Measurements from ENCODE around the gene ATXN7L1.

GRCh38 chr7:105600720-105601550 is 275.5 kb downstream of the ATXN7L1 start:
- TF ChIP-seq CTCF (tag by site-specific recombination; IDR thresholded peaks at IDR 0.05), result no peak
- no peak for TF ChIP-seq ZNF18 (tag by site-specific recombination; IDR thresholded peaks at IDR 0.05)
- TF ChIP-seq, protein P1, sequence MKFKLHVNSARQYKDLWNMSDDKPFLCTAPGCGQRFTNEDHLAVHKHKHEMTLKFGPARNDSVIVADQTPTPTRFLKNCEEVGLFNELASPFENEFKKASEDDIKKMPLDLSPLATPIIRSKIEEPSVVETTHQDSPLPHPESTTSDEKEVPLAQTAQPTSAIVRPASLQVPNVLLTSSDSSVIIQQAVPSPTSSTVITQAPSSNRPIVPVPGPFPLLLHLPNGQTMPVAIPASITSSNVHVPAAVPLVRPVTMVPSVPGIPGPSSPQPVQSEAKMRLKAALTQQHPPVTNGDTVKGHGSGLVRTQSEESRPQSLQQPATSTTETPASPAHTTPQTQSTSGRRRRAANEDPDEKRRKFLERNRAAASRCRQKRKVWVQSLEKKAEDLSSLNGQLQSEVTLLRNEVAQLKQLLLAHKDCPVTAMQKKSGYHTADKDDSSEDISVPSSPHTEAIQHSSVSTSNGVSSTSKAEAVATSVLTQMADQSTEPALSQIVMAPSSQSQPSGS (tag by site-specific recombination; IDR thresholded peaks at IDR 0.05; ENCODE audit: low read depth), result no peak
- TF ChIP-seq SP2 (tag by site-specific recombination; IDR thresholded peaks at IDR 0.05), result no peak
- TF ChIP-seq BCL11A (tag by site-specific recombination; IDR thresholded peaks at IDR 0.05; ENCODE audit: low read depth), result no peak
- TF ChIP-seq ZNF24 (tag by site-specific recombination; IDR thresholded peaks at IDR 0.05), result no peak
- no peak for TF ChIP-seq ZNF174 (tag by site-specific recombination; IDR thresholded peaks at IDR 0.05)
- TF ChIP-seq ZNF112 (tag by site-specific recombination; IDR thresholded peaks at IDR 0.05), result no peak
- TF ChIP-seq, protein P2, sequence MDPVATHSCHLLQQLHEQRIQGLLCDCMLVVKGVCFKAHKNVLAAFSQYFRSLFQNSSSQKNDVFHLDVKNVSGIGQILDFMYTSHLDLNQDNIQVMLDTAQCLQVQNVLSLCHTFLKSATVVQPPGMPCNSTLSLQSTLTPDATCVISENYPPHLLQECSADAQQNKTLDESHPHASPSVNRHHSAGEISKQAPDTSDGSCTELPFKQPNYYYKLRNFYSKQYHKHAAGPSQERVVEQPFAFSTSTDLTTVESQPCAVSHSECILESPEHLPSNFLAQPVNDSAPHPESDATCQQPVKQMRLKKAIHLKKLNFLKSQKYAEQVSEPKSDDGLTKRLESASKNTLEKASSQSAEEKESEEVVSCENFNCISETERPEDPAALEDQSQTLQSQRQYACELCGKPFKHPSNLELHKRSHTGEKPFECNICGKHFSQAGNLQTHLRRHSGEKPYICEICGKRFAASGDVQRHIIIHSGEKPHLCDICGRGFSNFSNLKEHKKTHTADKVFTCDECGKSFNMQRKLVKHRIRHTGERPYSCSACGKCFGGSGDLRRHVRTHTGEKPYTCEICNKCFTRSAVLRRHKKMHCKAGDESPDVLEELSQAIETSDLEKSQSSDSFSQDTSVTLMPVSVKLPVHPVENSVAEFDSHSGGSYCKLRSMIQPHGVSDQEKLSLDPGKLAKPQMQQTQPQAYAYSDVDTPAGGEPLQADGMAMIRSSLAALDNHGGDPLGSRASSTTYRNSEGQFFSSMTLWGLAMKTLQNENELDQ (tag by site-specific recombination; IDR thresholded peaks at IDR 0.05; ENCODE audit: low read depth), result no peak
- TF ChIP-seq ZNF302 (tag by site-specific recombination; IDR thresholded peaks at IDR 0.05; ENCODE audit: low read depth), result no peak
- TF ChIP-seq ZNF624 (tag by site-specific recombination; IDR thresholded peaks at IDR 0.05), result no peak
- TF ChIP-seq ZFHX2 (tag by site-specific recombination; conservative IDR thresholded peaks at IDR 0.05), result no peak
- TF ChIP-seq, protein P3, sequence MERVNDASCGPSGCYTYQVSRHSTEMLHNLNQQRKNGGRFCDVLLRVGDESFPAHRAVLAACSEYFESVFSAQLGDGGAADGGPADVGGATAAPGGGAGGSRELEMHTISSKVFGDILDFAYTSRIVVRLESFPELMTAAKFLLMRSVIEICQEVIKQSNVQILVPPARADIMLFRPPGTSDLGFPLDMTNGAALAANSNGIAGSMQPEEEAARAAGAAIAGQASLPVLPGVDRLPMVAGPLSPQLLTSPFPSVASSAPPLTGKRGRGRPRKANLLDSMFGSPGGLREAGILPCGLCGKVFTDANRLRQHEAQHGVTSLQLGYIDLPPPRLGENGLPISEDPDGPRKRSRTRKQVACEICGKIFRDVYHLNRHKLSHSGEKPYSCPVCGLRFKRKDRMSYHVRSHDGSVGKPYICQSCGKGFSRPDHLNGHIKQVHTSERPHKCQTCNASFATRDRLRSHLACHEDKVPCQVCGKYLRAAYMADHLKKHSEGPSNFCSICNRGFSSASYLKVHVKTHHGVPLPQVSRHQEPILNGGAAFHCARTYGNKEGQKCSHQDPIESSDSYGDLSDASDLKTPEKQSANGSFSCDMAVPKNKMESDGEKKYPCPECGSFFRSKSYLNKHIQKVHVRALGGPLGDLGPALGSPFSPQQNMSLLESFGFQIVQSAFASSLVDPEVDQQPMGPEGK (tag by site-specific recombination; IDR thresholded peaks at IDR 0.05), result no peak

Measured in HEK293 (cell line).